ENCODE data around the gene DUSP5. TPM values are rescaled to one million over a fixed set of nuclear protein-coding genes. Genes with fewer than 3 reads are reported as not detected.
A peak's percentile ranks its signal among the peaks of the same experiment; 100 is the strongest.

DUSP5 gene
- total and polyA plus RNA-seq, 8 donors: 9.4 to 21.9 (median 20.3) TPM

DNA sequence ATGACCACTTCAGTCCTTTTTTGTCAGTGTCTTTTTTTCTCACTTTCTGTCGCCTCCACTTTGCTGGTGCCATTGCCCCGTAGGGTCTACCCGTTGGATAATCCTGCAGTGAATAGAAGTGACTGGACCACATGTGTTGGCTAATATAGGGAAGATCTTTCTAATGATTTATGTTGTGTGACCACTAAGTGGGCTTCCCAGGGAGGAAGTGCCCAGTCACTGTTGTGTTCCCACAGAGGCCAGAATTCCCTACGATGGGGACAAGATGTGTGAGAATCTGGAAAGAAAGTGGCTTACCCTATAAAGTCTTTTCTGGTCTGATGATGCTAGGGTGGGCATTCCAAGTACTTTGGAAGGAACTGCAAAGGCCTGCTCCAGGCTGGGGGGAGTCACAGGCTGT, 41.4 kb downstream of the DUSP5 start:
- ATAC-seq: no peak
- intact Hi-C loops (cut with DNase I): no loop called here
- H3K36me3 ChIP-seq: no peaks in the 10 kb centered on the region

DNA sequence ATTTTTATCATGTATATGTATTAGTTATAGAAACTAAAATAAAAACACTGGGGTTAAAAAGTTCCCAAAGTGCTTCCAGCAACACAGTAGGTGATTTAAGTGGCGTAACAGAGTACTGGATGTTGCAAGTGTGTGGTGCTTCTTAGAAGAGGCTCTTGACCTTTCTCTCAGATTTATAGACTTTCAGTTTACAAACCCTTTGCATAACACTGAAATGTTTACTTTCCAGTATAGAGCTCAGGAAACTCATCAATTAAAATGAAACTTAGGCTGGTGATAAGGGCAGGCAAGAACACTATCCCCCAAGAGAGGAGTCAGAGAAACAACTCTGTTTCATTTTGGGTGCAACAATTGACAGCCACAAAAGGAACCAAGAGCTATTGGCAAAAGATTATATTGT, 42.3 kb downstream of the DUSP5 start:
- no peaks in the 10 kb centered on the region for H3K9me3 ChIP-seq
- peaks cover 0 to 23% of the 10 kb centered on the region in 2 donors for H3K4me1 ChIP-seq
- TF ChIP-seq, protein P1, sequence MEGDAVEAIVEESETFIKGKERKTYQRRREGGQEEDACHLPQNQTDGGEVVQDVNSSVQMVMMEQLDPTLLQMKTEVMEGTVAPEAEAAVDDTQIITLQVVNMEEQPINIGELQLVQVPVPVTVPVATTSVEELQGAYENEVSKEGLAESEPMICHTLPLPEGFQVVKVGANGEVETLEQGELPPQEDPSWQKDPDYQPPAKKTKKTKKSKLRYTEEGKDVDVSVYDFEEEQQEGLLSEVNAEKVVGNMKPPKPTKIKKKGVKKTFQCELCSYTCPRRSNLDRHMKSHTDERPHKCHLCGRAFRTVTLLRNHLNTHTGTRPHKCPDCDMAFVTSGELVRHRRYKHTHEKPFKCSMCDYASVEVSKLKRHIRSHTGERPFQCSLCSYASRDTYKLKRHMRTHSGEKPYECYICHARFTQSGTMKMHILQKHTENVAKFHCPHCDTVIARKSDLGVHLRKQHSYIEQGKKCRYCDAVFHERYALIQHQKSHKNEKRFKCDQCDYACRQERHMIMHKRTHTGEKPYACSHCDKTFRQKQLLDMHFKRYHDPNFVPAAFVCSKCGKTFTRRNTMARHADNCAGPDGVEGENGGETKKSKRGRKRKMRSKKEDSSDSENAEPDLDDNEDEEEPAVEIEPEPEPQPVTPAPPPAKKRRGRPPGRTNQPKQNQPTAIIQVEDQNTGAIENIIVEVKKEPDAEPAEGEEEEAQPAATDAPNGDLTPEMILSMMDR (IDR thresholded peaks at IDR 0.05): no peak
- H3K36me3 ChIP-seq: no peaks in the 10 kb centered on the region
- no peak overlapping the region for H3K4me3 ChIP-seq
- no peak for DNase-seq
- no peaks in the 10 kb centered on the region for H3K27me3 ChIP-seq
- no peak overlapping the region for H3K27ac ChIP-seq
- ATAC-seq: peak; percentile 74
- intact Hi-C loops (cut with DNase I): no loop called here

More for the DNA sequence above, 41.4 kb downstream of the DUSP5 start:
- Histone ChIP-seq H3K27ac (no peak overlapping the region), H3K9me3 (no peaks in the 10 kb centered on the region), H3K27me3 (no peaks in the 10 kb centered on the region), H3K4me3 (no peak overlapping the region), H3K4me1 (peaks cover 0 to 23% of the 10 kb centered on the region in 2 donors)
- TF ChIP-seq, protein P1 (IDR thresholded peaks at IDR 0.05): no peak
- DNase-seq: no peak

DNA sequence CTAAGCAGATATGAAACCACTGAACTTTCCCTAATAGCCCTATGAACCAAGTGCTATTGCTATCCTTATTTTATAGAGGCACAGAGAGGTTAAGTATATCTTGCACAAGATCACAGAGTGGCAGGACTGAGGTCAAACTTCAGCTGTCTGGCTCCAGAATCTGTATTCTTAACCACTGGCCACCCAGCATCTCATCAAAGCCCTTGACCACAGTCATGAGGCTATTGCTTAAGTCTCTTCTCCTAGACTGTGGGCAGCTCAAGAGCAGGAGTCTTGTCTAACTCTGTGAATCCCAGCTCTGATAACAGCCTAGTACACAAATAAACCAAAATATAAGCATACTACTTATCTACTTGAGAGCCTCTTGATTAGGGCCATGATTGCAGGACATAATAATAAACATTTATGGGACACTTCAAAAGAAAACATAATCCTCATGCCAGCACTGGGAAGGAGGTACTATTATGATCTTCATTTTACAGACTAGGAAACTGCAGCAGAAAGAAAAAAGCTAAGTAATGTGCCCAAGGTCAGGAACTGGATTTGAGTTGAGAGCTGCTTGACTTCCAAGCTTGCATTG, 47.3 kb downstream of the DUSP5 start:
- no peaks in the 10 kb centered on the region for H3K36me3 ChIP-seq
- ATAC-seq (peak; percentile 75), DNase-seq (no peak)
- H3K4me1 ChIP-seq: peaks cover 0 to 23% of the 10 kb centered on the region in 2 donors
- no peak overlapping the region for H3K27ac ChIP-seq
- TF ChIP-seq, protein P1 (IDR thresholded peaks at IDR 0.05): no peak
- intact Hi-C loops (cut with DNase I): loop anchor here in 1 of 2 donors (5.0 kb wide), 2 partner anchors 193 to 233 kb away; no protein-coding TSS in a partner anchor
- H3K4me3 ChIP-seq: no peak overlapping the region
- H3K9me3 ChIP-seq: no peaks in the 10 kb centered on the region
- peaks cover 4 to 5% of the 10 kb centered on the region in 2 donors for H3K27me3 ChIP-seq

DNA sequence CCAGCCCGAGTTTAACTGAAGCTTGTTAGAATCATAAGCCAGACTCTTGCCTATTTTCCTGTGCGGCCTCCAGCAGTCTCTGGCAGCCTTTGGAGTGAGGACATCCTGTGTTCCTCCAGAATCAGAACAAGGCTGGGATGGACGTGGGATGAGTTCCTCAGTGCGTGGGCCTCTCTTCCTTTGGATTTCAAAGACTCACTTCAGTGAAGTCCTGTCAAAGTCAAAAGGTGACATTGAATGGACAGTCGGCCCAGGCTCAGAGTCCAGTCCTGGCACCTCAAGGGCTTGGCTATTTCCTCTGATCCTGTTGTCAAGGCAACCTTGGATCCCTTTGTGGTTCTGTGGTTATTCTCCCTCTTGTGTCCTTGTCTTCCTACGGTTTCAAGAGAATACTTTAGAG, 48.4 kb downstream of the DUSP5 start:
- TF ChIP-seq, protein P1 (IDR thresholded peaks at IDR 0.05): no peak

DNA sequence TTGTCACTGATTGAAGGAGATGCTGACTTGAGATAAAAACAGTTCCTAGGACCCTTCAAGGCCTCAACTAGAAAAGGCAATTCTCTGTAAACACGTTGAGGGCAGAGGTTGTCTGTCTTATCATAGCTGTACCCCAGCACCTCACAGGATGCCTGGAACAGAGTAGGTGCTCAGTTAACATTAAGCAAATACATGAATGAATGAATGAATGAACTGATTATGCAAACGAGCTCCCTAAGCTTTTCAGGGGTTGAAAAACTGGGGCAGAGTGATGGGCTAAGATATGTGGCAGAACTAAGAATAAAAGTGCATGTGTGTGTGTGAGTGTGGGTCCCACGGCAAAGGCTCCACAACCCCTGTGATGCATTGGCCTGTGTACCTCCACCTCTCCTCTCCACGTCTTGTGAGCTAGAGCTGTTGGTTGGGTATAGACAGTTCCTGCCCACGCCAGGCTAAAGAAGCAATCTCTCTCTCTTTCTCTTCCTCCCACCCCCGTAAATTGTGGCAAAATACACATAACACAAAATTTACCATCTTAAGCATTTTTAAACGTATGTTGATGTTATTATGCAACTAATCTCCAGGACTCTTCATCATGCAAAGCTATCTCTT, 48.9 kb downstream of the DUSP5 start:
- Histone ChIP-seq H3K27me3 (peaks cover 4 to 5% of the 10 kb centered on the region in 2 donors), H3K27ac (no peak overlapping the region), H3K4me1 (peaks cover 0 to 21% of the 10 kb centered on the region in 2 donors), H3K4me3 (no peak overlapping the region), H3K36me3 (no peaks in the 10 kb centered on the region), H3K9me3 (no peaks in the 10 kb centered on the region)
- DNase-seq (no peak), ATAC-seq (no peak)
- TF ChIP-seq, protein P1 (IDR thresholded peaks at IDR 0.05): no peak
- intact Hi-C loops (cut with DNase I): loop anchor here in 1 of 2 donors (5.0 kb wide), 2 partner anchors 194 to 234 kb away; no protein-coding TSS in a partner anchor

More for the DNA sequence above, 48.4 kb downstream of the DUSP5 start:
- H3K27me3 ChIP-seq: peaks cover 4 to 5% of the 10 kb centered on the region in 2 donors
- no peaks in the 10 kb centered on the region for H3K36me3 ChIP-seq
- H3K4me3 ChIP-seq: no peak overlapping the region
- H3K27ac ChIP-seq: no peak overlapping the region
- ATAC-seq: peak; percentile 8
- intact Hi-C loops (cut with DNase I): loop anchor here in 1 of 2 donors (5.0 kb wide), 2 partner anchors 194 to 234 kb away; no protein-coding TSS in a partner anchor
- no peaks in the 10 kb centered on the region for H3K9me3 ChIP-seq
- H3K4me1 ChIP-seq: peaks cover 0 to 21% of the 10 kb centered on the region in 2 donors
- DNase-seq: no peak
